AG04449 (cell line): Measurements from ENCODE around the gene CHCHD6.
"Not testable (repeated sequence)": the region's sequence is repeated elsewhere in the genome, so short reads cannot be mapped to it uniquely, and the experiment has no call there.

Experiments used
- CTCF ChIA-PET: fragments of 350-600 bp; formaldehyde crosslinking; extraction: SDS; loops from one replicate; lab custom pipeline; 2021; ENCODE audit warnings: antibody characterized with exemption; lab: Yijun Ruan, JAX
- POLR2A ChIA-PET: fragments of 400-600, 350-600 bp; formaldehyde crosslinking; extraction: SDS; loops from one replicate; lab custom pipeline; 2020; ENCODE audit warnings: antibody characterized with exemption, inconsistent platforms; lab: Yijun Ruan, JAX
- DNase-seq: peaks from one replicate; pipeline ENCODE4 v3.0.0-alpha.2; 2010; ENCODE audit warnings: low read depth, low spot score
- H3K4me3 ChIP-seq: 2 replicates; pipeline ENCODE4 v1.5.1; 2011; ENCODE audit warnings: low read depth, mild to moderate bottlenecking, control low read depth, low read length
- TF ChIP-seq, protein P1 (sequence below): IDR thresholded peaks from one replicate; pipeline ENCODE4 v1.5.1; 2011; ENCODE audit warnings: mild to moderate bottlenecking, moderate library complexity, low read length, control low read depth, inconsistent platforms; ENCODE audit not compliant: insufficient read depth; ENCODE audit errors: missing control alignments

The CHCHD6 gene

DNA sequence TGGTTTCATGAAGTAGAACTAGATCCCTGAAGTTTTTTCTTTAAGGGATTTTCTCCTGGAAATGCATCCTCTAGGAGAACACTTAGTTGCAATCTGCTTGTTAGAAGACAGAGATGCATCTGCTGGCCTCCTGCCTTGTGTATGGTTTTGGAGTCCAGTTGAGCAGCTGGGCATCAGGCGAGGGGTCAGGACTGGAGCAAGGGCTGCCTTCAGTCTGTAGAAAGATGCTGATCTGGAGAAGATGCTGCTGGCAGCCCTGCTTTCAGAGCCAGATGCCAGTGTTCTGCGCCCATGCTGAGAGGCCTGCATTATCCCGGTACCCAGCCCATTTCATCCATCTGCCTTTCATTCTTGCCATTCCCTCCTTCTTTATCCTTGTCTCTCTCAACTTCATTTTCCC lies 77.4 kb downstream of the CHCHD6 start:
- TF ChIP-seq, protein P1, sequence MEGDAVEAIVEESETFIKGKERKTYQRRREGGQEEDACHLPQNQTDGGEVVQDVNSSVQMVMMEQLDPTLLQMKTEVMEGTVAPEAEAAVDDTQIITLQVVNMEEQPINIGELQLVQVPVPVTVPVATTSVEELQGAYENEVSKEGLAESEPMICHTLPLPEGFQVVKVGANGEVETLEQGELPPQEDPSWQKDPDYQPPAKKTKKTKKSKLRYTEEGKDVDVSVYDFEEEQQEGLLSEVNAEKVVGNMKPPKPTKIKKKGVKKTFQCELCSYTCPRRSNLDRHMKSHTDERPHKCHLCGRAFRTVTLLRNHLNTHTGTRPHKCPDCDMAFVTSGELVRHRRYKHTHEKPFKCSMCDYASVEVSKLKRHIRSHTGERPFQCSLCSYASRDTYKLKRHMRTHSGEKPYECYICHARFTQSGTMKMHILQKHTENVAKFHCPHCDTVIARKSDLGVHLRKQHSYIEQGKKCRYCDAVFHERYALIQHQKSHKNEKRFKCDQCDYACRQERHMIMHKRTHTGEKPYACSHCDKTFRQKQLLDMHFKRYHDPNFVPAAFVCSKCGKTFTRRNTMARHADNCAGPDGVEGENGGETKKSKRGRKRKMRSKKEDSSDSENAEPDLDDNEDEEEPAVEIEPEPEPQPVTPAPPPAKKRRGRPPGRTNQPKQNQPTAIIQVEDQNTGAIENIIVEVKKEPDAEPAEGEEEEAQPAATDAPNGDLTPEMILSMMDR: no peak
- 0 out of 2 replicates have a peak overlapping the region, but pooled peaks have one; percentile 20 for H3K4me3 ChIP-seq
- ChIA-PET POLR2A (interaction anchor here (1.3 to 1.8 kb wide), 2 partner anchors 28 to 70 kb away, joined by 4 to 7 read pairs; no protein-coding TSS in a partner anchor), CTCF (interaction anchor here (1.1 kb wide), 1 partner anchor 30 kb away, joined by 3 read pairs; no protein-coding TSS in a partner anchor)
- no peak for DNase-seq

DNA sequence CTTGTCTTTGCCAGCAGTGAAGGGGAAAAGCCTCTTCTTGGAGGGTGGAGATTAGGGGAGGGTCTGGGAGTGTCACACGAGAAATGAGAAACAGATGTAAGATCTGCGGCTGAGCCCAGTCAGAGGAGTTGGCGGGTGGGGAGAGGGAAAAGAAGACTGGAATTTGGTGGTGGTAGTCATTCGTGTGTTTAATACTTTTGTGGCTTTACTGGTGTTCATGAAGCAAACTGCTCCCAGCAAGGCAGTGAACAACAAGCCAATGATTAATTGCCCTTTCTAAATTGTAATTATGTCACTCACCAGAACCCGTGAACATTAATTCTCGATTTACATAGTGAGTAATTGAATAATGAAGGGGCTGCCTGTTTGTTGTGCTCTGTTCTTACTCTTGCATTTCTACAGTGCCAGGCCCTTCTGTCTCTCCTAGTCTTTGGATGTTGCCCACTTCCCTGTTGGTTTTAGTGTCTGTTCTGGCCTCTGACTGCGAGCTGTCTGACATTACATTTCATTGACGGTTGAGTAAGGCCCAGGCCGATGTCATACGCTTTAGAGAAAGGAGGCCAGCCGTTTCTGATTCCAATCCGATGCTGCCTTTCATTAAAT lies 78.0 kb downstream of the CHCHD6 start:
- POLR2A ChIA-PET: interaction anchor here (0.8 to 1.8 kb wide), 3 partner anchors 28 to 115 kb away, joined by 3 to 7 read pairs (median 4); no protein-coding TSS in a partner anchor
- TF ChIP-seq, protein P1: no peak
- CTCF ChIA-PET: interaction anchor here (2.0 kb wide), 1 partner anchor 200 kb away, joined by 7 read pairs; the partner anchor contains the start of gene PLXNA1
- peak overlapping the region; percentile 21 for H3K4me3 ChIP-seq
- DNase-seq: peak; percentile 78

DNA sequence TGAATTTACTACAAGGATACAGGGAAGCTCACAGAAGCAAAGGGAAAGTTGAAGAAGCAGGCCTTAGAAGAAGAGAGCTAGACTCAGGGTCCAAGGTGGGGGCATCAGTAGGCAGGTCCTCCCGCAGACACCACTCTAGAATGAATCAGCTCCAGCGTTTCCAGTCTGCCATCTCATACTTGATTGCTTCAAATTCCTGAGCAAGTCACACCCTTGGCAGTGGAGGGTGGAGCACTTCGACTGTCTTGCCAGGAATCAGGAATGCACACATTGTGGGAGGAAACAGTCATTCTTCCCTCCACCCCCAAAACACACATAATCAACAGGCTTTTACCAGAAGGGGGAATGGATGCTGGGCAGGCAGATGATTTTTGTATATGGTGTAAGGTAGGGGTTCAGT lies 78.5 kb downstream of the CHCHD6 start:
- ChIA-PET CTCF (interaction anchor here (1.0 to 2.0 kb wide), 2 partner anchors 30 to 199 kb away, joined by 3 to 7 read pairs; partner anchors contain the start of gene PLXNA1), POLR2A (interaction anchor here (0.8 to 1.8 kb wide), 3 partner anchors 29 to 114 kb away, joined by 3 to 7 read pairs (median 4); no protein-coding TSS in a partner anchor)
- TF ChIP-seq, protein P1: no peak
- peak overlapping the region; percentile 21; the same call in 1 of the 2 replicates for H3K4me3 ChIP-seq
- peak; percentile 91 for DNase-seq

DNA sequence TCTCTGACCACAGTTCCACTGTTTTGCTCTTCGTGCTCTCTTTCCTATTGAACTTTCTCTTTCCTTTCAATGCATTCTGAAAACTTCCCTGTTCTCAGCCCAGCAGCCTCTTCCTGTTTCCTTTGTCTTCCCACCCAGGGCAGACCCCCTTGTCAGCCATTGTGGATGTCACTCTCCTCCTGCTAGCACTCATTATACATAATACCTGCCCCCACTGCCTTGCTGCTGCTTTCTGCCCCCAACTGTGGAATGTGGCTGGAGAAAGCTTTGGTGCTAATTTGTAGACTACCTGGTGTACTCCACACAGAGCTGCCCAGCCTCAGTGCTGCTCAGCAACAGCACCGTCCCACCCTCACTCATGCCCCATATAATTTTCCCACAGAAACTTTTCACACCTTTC lies 80.2 kb downstream of the CHCHD6 start:
- ChIA-PET CTCF (interaction anchor here (0.9 to 2.5 kb wide), 3 partner anchors 15 to 32 kb away, joined by 3 to 6 read pairs (median 5); no protein-coding TSS in a partner anchor), POLR2A (no interaction called here)
- no peak overlapping the region for H3K4me3 ChIP-seq
- TF ChIP-seq, protein P1: no peak
- no peak for DNase-seq

DNA sequence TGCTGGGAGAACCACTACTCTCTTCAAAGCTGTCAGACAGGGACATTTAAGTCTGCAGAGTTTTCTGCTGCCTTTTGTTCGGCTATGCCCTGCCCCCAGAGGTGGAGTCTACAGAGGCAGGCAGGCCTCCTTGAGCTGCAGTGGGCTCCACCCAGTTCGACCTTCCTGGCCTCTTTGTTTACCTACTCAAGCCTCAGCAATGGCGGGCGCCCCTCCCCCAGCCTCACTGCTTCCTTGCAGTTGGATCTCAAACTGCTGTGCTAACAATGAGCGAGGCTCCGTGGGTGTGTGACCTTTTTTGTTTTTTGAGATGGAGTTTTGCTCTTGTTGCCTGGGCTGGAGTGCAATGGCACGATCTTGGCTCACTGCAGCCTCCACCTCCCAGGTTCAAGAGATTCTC lies 87.3 kb downstream of the CHCHD6 start:
- DNase-seq, POLR2A ChIA-PET, H3K4me3 ChIP-seq: not testable (repeated sequence)
- CTCF ChIA-PET: interaction anchor here (1.4 kb wide), 1 partner anchor 12 kb away, joined by 3 read pairs; no protein-coding TSS in a partner anchor

DNA sequence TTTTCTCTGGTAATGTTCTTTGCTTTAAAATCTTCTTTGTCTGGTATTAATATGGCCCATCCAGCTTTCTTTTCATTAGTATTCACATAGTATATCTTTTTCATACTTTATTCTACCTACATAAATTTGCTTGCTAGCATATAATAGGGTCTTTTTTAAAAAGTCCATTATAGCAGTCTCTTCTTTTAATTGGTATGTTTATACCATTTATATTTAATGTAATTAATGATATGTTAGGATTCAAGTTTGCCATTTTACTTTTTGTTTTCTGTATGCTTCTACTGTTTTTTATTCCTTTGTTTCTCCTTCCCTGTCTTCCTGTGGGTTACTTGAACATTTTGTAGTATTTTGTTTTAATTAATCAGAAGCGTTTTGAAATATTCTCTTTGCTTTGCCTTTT lies 89.0 kb downstream of the CHCHD6 start:
- no peak overlapping the region for H3K4me3 ChIP-seq
- ChIA-PET POLR2A (no interaction called here), CTCF (no interaction called here)
- no peak for DNase-seq
- TF ChIP-seq, protein P1: no peak
